Inflammatory macrophage (primary cell): ENCODE results near the gene SST.

Experiments used
- DNase-seq, 2 donors: peaks; one replicate each; pipeline ENCODE4 v3.0.0-alpha.2; 2020 to 2022
- total RNA-seq, 18 experiments: gene quantifications; one replicate each; lab custom pipeline; 2026; ENCODE audit warnings: mixed read lengths in 6 of 18, inconsistent platforms in 2 of 18; lab: John Stamatoyannopoulos, UW

SST gene
- total RNA-seq, result 0 to 0.03 (median 0) reads per million in 18 experiments

- peak; percentile 12 to 41 for DNase-seq
Observed at GRCh38 chr3:187669675-187670504, at the start of gene SST. TSS of gene SST (minus strand) at chr3:187670394. CDS start at chr3:187670291, 103 bp downstream.

GRCh38 chr3:187719628-187720336 lies 49.6 kb upstream of the SST start:
- no peak for DNase-seq

DNA sequence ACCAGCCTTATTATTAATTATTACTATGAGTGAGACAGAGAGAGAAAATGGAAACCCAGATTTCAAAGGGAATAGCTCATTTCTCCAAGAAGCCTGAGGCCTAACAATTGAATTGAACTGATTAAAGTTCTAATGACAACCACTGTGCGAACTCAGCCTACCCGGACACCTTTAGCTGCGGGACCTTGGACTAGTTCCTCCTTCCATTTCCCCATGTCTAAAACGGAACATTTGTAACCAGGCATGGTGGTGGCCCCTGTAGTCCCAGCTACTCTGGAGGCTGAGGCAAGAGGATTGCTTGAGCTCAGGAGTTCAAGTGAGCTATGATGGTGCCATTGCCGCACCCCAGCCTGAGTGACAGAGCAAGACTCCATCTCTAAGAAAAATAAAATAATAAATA lies 48.6 kb upstream of the SST start:
- DNase-seq, result peak; percentile 34 to 41

DNA sequence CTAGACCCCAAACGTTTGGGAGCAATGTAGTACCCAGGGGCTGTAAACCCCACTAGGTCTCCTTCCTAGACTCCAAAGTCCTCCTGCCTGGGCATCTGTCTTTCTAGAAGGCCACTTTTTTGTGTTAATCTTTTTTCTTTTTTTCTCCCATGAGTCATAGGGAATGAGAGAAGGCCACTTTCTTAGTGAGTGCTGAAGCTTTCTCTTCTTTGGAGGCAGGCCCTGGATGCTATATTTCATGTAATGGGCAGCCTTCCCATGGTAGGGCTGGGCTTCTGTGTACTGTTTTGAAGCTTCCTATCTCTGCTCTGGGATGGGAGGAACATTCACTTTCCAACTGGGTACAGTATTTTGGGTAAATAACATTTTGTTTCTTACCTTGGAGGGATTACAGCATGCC lies 47.4 kb upstream of the SST start:
- DNase-seq, result no peak

DNA sequence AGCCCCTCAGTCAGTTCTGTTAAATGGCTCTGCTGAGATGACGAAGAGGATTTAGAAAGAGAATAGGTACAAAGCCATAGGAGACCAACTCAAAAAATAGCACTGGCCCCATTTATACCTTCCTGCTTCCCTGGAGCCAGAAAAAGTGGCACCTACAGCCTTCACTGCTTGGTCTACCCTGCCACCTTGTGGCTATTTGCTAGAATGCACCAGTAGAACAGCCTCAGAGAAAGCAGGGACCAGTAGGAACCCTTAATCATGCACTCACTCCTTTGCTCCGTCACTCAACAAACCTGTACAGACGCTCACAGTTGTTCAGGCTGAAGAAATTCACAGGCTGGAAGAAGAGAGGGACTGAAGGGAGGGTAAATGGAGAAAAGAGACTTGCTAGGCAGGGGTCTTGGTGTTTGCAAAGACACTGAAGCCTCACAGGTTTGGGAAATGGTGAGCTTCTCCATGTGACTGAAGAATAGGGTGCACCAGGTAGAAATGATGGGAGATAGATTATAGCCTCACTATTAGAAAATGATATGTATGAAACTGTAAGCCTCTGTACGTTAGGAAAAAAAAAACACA lies 44.3 kb upstream of the SST start:
- DNase-seq, result peak; percentile 76 to 81

- peak; percentile 9 to 18 for DNase-seq
Observed at GRCh38 chr3:187713504-187713903, 43.3 kb upstream of the SST start.

DNA sequence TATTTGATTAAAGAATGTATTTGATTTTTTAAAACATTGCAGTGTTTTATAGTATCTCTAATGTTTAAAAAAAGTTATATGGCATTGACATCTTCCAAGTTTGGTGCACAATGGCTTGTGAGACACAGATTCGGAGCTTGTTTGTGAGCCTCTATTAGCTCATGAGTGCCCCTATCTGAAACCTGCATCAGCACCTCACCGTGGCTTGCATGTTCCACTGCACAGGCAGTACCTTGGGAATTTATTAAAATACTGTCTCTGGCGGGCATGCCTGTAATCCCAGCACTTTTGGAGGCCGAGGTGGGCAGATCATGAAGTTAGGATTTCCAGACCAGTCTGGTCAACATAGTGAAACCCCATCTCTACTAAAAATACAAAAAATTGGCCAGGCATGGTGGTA lies 39.0 kb upstream of the SST start:
- no peak for DNase-seq

DNA sequence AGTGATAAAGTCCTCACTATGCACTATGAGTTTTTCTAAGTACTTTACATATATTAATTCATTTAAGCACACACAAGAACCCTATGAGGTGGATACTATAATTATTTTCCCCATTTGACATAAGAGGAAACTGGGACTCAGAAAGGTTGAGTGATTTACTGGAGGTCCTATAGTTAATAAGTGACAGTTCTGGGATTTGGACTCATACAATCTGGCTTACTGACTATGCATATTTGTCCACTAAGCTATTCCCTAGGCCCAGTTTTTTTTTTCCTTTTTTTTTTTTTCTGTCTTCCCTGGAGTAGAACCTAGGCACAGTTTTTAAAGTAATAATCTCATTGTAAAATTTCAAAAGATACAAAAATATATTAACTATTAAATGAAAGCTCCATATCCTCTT lies 38.5 kb upstream of the SST start:
- no peak for DNase-seq

- peak; percentile 88 to 91 for DNase-seq
Observed at GRCh38 chr3:187706971-187707370, 36.8 kb upstream of the SST start.

DNA sequence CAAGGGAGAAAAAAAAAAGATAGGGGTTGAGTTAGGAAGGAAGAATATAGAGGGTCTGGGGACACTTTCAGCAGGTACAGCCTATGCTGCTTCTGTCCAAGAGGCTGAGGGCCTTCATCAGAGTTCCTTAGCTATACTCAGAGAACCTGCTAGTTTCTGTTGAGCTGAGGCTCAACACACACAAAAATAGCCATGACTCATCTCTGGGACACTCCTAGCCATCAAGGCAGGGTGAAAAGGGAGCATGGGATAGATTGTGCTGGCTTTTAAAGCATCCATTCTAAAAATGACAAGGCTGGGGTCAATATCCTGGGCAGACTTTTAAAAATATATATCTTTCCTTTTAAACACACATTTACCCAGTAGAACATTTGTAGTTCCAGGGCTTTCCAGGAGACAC lies 35.0 kb upstream of the SST start:
- no peak for DNase-seq

- DNase-seq, result no peak
Observed at GRCh38 chr3:187702507-187703033, 32.4 kb upstream of the SST start, which contains the start of gene RTP2. TSS of gene RTP2 (minus strand) at chr3:187702557. CDS start at chr3:187702128, 429 bp downstream.

DNA sequence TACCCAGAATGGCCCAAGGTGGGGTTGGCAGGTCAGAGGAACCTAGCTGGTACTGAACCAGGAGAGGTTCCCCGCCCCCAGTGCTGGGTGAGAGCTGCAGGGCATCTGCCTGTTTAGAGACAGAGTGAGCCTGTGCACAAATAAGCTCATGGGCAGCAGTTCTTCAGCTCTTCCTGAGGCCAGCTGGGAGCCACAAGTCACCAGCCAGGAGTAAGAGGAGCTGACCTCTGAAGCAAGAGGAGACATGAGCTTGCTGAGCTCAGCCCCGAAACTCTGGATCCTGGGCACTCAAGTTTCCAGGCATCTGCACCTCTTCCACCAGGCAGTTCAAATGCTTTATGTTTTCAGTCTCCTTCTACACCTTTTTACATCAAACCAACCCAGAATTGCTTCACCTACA lies 30.1 kb upstream of the SST start:
- no peak for DNase-seq

GRCh38 chr3:187698499-187699399 lies 28.6 kb upstream of the SST start:
- DNase-seq, result no peak

GRCh38 chr3:187696021-187696420 lies 25.8 kb upstream of the SST start:
- no peak for DNase-seq

- no peak for DNase-seq
Observed at GRCh38 chr3:187695449-187695848, 25.3 kb upstream of the SST start.

DNA sequence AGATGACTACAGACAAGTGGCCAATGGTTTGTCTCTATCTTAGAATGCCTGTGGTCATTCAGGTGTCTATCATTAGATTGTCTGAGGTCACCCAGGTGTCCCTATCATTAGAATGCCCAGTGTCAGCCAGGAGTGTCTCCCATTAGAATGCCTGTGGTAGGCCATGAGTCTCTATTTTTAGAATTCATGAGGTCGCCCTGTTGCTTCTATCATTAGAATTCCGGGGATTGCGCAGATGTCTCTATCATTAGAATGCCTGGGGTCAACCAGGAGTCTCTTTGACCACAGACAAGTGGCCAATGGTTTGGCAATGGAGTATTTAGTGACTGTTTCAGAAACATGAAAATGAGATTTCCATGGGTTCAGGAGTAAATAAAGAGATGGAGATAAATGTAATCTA lies 24.6 kb upstream of the SST start:
- no peak for DNase-seq

DNA sequence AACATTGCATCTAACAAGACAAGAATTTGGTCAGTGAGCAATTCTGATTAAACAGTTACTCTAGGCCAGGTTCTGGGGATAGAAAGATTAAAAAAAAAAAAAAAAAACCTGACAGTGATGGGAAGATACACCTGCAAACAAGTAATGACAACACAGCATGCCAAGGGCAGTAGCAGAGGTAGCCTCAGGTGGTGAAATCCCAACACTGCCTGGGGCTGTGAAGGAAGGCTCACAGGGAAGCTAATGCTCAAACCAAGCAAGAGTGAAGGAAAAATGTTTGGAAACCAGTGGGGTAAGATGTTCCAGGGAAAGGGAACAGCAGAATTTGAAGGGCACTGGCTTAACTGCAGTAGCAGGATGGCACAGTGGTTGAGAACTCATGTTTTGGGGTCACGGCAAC lies 23.2 kb upstream of the SST start:
- no peak for DNase-seq

- DNase-seq, result no peak
Observed at GRCh38 chr3:187689984-187690383, 19.8 kb upstream of the SST start.

GRCh38 chr3:187686621-187687273 lies 16.6 kb upstream of the SST start:
- DNase-seq, result no peak

DNA sequence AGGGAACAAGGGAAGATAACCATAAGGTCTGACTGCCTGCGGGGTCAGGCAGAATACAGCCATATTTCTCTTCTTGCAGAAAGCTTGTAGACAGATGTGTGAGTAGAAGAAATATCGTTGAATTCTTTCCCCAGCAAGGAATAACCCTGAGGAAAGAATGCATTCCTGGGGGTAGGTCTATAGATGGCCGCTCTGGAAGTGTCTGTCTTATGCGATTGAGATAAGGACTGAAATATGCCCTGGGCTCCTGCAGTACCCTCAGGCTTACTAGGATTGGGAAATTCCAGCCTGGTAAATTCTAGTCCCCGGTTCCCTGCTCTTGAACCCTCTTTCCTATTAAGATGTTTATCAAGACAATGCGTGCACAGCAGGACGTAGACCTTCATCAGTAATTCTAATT lies 15.8 kb upstream of the SST start:
- DNase-seq, result no peak

- DNase-seq, result no peak
Observed at GRCh38 chr3:187684880-187685279, 14.7 kb upstream of the SST start.

GRCh38 chr3:187684444-187684843 lies 14.2 kb upstream of the SST start:
- no peak for DNase-seq
